Measurements from ENCODE around the gene IL10.

IL10 gene

DNA sequence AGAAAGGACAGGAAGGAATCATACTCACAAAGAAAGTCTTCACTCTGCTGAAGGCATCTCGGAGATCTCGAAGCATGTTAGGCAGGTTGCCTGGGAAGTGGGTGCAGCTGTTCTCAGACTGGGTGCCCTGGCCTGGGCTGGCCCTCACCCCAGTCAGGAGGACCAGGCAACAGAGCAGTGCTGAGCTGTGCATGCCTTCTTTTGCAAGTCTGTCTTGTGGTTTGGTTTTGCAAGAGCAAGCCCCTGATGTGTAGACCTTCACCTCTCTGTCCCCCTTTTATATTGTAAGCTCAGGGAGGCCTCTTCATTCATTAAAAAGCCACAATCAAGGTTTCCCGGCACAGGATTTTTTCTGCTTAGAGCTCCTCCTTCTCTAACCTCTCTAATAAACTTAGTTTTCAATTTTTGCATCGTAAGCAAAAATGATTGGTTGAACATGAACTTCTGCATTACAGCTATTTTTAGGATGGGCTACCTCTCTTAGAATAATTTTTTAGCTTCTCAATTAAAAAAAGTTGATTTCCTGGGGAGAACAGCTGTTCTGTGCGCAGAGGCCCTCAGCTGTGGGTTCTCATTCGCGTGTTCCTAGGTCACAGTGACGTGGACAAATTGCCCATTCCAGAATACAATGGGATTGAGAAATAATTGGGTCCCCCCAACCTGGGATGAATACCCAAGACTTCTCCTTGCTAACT lies at the start of gene IL10:
Gene IL10, minus strand, starts transcription at position 252 of the 695 bp plus-strand sequence. Its CDS starts 59 bp downstream, at position 193.
- no peak for DNase-seq

GRCh38 chr1:206821493-206821892 lies 49.2 kb upstream of the IL10 start:
- no peak for DNase-seq

DNA sequence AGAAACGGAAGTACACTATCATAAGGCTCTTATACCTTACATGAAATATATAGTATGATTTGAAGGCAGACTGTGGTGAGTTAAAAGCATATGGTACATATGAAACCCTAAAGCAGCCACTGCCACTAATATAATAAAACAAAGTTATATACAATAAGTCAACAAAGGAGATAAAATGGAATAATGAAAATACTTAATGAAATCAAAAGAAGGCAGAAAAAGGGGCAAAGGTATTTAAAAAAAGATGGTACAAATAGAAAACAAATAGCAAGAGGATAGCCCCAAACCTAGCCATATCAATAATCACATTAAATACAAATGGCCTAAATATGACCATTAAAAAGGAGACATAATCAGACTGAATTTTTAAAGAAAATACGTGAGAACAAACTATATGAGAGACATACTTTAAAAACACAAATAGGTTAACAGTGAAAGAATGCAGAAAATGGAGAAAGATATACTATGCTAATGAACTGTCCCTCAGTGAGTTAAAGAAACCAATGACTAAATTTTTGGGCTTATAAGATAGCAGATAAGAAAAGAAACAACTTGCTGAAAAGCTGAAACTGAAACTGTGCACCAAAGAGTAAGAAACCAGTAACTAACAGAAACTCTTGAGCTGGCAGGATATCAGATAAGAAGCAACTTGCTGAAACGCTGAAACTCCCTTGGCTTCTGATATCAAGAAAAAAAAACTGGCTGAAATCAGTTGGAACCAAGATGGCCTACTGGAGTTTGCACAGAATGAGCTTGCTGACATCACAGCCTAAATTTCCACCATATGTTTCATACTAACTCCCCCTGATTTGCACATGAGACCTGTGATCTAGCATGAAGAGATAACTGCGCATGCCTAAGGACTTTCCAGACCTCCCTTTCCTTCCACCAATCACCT lies 44.3 kb upstream of the IL10 start:
- DNase-seq, result no peak

DNA sequence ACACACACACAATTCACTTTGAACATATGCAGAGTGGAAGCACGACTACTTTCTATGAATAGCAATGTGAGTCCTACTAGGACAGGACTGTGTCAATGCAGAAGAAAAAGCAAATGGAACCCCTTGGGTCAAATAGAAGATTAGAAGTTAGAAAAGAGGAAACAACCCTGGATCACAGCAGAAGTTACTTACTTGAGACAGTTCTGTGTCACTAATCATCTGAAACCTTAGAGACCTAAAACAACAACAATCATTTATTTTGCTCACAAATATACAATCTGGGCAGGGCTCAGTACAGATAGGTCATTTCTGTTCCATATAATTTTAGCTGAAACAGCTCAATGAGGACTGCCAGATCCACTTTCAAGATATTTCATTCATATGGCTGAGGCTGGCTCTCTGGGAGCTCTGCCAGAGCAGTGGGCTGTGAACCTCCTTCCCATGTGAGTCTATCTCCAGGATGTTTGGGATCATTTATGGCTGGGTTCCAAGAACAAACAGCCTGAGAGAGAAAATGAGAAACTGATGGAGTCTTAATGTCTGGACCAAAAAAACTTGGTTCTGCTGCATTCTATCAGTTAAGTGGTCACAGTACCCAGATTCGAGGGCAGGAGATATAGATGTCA lies 42.5 kb upstream of the IL10 start:
- no peak for DNase-seq

DNA sequence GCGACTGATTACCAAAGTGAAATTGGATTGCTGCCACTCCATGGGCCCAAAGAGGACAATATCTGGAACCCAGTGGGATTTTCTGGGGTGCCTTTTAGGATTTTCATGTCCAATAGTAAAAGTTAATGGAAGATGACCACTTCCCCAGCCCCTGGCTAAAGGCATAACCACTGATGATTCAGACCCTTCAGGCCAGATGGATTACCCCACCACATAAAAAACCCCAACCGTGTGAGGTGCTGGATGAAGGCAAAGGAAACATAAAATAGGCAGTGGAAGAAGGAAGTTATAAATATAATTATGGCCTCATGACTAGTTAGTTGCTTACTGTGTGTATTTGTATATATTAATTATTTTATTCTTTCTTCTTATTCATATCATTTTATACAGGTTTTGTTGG lies 40.2 kb upstream of the IL10 start:
- DNase-seq, result no peak

DNA sequence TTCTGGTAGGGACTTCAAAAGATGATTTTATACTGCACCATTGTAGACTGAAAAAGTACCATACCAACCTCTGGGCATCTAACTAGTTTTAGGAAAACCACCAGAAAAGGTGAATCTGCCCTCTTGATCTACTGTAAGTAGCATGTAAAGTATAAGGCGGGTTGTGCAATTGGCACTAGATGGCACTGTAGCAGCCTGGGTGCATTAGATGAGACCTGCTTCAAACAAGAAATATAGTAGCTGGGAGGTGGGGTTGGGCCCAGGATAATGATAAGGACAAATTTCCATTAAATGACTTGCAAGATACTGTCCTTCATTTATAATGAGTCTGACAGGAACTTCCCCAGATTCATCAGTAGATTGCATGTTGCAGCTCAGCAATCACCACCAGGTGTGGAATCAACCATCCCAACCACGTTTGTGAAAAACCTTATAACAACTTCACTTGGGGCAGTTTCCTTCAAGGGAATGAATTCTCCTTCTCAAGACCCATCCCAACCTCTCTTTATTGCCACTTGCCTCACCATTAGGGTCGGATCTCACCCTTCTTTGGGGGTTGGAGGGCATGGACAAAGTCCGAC lies 37.3 kb upstream of the IL10 start:
- no peak for DNase-seq

DNA sequence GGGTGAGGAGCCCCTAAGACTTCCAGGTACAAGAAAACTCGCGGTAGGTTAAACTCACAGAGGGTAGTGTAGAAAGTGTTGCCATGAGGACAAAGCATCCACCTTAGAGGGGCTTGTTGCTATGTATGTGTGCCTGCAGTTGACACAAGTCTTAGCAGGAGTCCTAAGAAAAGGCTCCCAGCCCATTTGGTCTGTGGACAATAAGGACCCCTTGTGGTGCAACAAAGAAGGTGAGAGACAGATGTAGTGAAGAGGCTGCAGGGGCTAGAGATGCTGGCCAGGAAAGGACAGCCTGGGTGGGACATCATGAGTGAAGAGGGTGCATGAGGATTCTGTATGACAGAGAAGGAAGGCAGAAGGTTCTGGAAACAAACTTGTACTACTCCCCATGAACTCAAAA lies 36.3 kb upstream of the IL10 start:
- no peak for DNase-seq

DNA sequence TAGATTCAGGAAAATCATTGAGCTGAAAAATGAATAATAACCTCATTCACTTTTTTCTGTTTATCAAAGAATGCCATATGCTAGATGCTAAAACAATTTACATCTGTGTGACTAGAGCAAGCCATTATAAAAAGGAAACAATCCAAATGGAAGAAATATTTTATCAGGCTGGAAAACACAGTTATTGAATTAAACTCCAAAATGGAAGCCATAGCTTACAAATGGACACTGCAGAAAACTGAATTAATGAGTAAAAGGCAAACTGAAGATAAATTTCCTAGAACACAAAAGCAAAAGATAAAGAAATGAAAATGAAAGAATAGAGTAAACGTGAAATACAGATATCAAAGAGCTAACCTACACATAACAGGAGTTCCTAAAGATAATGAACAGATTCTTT lies 33.1 kb upstream of the IL10 start:
- DNase-seq, result no peak

GRCh38 chr1:206804156-206804737 lies 32.0 kb upstream of the IL10 start:
- no peak for DNase-seq

- no peak for DNase-seq
These were observed 31.0 kb upstream of the IL10 start for GRCh38 chr1:206803221-206803730.

DNA sequence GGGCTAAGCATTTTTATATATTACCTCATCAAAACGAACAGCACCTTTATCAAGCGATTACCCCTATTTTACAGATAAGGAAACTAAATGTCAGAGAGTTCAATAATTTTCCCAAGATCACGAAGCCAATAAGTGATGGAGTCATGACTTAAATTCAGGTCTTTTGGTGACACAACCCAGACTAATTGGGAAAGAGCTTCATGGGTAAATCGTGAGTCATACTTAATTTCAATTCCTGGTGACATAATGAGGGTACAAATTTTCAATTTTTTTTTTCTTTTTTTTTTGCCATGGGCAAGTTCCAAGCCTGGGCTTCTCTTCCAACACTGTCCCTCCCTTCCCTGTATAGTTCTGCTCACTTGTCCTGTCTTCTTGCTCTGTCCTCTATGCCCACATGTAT lies 30.1 kb upstream of the IL10 start:
- DNase-seq, result no peak

DNA sequence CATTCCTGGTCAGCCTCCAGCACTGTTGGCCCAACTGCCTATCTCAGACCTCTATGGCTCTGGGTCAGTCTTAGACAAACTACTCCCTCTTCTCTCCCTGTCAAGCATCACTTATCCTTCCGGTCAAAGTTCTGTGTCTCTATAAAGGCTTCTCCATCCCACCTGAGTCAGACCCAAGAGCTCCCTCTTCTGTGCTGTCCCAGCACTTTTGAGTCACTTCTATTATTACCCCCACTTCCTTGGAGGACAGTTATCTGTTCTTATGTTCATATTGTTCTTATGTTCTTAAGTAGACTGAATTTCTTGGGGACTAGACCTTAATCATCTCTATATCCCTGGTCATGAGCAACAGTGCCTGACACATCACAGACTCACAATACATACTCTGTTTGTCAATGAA lies 29.2 kb upstream of the IL10 start:
- no peak for DNase-seq

DNA sequence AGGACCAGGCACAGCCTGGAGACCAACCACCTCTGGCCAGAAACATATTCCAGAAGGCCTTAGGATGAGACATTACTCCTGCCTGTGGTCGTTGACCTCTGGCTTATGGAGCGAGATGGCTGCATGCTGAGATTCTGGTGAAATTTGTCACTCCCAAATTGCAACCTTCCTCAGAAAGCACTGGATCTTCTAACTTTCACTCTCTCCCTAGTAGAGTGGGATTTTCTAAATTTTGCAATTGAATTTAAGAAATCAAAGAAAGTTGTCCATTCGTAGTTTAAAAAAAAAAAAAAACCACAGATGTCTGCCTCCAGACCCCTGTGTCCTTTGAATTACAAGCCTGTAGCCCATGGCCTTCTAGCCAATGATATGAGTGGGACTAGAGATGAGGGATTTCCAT lies 28.6 kb upstream of the IL10 start:
- no peak for DNase-seq

DNA sequence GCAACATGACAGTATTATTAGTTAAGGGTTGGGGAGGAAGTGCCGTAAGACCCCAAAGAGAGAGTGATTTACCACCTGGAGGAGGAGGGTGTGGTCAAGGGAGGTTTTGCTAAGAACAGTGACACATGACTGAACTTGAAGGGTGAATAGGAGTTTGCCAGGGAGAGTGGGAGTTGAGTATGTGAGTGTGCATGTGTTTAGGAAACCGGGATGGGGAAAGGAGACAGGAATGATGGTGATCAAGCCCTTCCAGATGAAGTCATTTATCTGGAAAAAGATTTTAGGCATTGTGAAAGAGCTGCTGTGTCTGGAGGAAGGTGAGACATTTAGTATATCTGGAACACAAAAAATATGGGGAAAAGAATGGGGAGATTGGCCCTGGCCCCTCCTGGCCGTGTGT lies 28.1 kb upstream of the IL10 start:
- DNase-seq, result no peak

DNA sequence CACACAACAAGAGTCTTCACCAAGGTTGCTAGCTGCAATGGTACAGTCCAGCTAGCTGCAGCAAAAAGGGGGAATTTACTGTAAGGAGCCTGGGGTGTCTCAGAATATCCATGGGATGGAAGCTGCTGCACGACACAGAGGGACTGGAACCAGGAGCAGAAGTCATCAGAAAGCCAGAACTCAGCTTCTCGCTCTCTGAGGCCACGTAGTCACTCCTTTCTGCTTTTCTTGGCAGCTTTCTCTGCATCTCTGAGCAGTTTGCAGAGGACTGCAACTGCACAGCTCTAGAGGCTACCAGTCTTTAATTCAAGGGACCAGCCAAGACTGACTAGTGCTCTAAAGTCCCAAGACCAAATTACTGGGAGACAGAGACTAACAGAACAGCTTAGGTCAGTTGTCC lies 27.0 kb upstream of the IL10 start:
- no peak for DNase-seq

- no peak for DNase-seq
These were observed 26.2 kb upstream of the IL10 start for GRCh38 chr1:206798384-206798996.

DNA sequence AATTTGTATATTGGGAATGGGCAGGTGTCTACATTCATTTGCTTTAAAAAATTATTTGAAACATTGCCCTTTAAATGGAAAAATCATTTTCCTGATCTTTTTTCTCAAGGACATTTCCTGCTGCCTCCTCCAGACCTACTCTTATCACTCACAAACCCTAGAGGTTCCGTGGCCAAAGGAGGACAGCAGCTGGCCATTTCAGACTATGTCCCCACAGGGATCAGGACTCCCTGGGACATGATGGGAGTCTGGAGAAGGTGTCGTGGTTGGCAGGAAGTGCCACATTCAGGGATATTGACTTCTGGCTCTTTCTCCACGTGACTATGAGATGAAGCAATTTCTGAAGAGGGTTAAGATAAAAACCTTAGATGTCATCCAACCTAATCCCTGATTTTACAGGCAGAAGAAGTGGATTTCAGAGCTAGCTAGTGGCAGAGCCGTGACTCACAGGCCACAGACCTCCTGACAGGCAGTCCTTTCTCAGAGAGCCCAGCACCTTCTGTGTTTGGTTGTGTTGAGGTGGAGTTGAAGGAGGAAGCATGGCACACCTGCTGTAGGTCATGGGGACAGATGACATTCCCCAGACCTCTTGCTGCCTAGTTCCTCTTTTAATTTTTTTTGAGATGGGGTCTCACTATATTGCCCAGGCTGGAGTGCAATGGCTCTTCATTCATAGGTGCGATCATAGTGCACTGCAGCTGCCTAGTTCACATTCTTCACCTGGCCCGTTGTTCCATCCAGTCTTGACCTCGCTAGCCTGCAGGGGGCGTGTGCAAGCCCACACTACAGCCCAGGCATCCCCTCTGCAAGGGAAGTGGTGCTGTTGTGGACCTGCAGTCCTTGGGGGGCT lies 25.5 kb upstream of the IL10 start:
- DNase-seq, result no peak

- DNase-seq, result no peak
These were observed 24.7 kb upstream of the IL10 start for GRCh38 chr1:206796981-206797402.

DNA sequence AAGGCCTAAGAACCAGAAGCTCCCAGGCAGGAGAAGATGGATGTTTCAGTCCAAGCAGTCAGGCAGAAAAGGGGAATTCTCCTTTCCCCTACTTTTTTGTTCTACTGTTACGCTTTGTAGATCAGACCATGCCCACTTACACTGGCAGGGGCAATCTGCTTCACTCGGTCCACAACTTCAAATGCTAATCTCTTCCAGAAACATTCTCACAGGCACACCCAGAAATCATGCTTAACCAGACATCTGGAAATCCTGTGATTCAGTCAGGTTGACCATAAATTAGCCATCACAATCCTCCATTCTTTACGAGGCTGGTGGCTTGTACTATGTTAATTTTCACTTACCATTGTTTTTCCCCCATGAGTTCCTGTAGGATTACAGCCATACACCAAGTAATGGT lies 23.8 kb upstream of the IL10 start:
- no peak for DNase-seq

DNA sequence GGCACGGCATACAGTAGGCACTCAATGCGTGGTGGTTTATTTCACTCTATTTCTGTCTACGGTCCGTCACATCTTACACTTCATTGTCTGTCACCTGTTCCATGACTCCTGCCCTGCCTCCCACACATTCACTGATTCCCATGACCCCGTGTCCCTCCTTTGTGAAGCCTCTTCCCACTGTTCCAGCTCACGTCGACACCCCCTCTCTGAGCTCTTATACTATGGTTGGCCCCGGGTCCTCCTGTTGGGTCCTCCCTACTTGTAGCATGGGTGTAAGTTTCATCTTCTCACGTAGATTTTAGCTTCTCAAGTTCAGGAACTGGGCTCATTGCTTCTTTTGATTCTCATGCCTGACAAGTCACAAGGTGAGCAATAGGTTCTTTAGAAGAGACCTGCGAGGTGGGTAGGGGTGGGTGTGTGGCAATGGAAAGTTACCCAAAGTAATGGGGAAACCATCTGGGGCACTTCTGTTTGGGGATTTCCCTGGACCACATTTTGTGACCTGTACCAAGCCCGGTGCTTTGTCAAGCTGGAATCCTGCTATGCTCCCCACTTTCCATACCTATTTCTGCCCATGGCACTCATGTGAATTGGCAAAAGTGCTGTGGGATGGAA lies 22.1 kb upstream of the IL10 start:
- no peak for DNase-seq

- no peak for DNase-seq
These were observed 21.3 kb upstream of the IL10 start for GRCh38 chr1:206793620-206794019.

Measured in T1000 (cell line).